Body of pancreas (tissue), 4 donors: ENCODE data around the gene TYW1B. TPM values are rescaled to one million over a fixed set of nuclear protein-coding genes. Genes with fewer than 3 reads are reported as not detected.
"Not testable (repeated sequence)": the region's sequence is repeated elsewhere in the genome, so short reads cannot be mapped to it uniquely, and the experiment has no call there.

ENCODE experiments used
- ATAC-seq: fragments of 150-250 bp; one replicate; pipeline ENCODE4 v1.9.1; 2016
- DNase-seq, 4 donors: peaks; one replicate each; pipeline ENCODE4 v3.0.0-alpha.2; 2019
- H3K27ac ChIP-seq, 4 donors: fragments of 200-600 bp; sonication (generic); 1 replicate in 3 of 4; 2 replicates in 1 of 4; pipeline versions ENCODE4 v1.5.1 to v1.6.1; 2016 to 2019; ENCODE audit warnings: mild to moderate bottlenecking in 1 of 4, mixed read lengths in 1 of 4, moderate library complexity in 1 of 4
- H3K27me3 ChIP-seq, 2 donors: fragments of 200-600 bp; sonication (generic); one replicate each; pipeline ENCODE4 v1.6.0; 2016; ENCODE audit warnings: mild to moderate bottlenecking in 1 of 2
- H3K36me3 ChIP-seq, 2 donors: fragments of 200-600 bp; sonication (generic); replicated peaks in 1 of 2; 2 replicates each; pipeline ENCODE4 v1.5.1; 2016; ENCODE audit warnings: low read depth in 2 of 2; ENCODE audit not compliant: insufficient read depth in 1 of 2
- H3K4me1 ChIP-seq: fragments of 200-600 bp; sonication (generic); one replicate; pipeline ENCODE4 v1.6.0; 2016
- H3K4me3 ChIP-seq, 2 donors: fragments of 200-600 bp; sonication (generic); 1 replicate in 1 of 2; 2 replicates in 1 of 2; pipeline ENCODE4 v1.5.1; 2016 to 2019
- H3K9me3 ChIP-seq, 3 donors: fragments of 200-600 bp; sonication (generic); 1 replicate in 2 of 3; 2 replicates in 1 of 3; pipeline ENCODE4 v1.5.1; 2016
- WGBS, 2 donors: methylation state at CpG; one replicate each; pipeline ENCODE4 v1.1.5; 2017; 5-methylcytosine and 5-hydroxymethylcytosine counted together
- intact Hi-C: fragments of 100-400 bp; cut with DNase I; formaldehyde crosslinking; loops from one replicate; pipeline ENCODE4 v1.15.1; 2023
- total RNA-seq, 2 donors: library from RNA; depleted of rRNA; stranded (reverse); fragments of >200 nt; gene quantifications; one replicate each; pipeline ENCODE4 v1.1.0, GENCODE V29; 2016

TYW1B gene
- total RNA-seq, 2 donors from 2014 or later: 5.7 to 7.9 TPM

- H3K27me3 ChIP-seq, H3K4me1 ChIP-seq, intact Hi-C loops, H3K4me3 ChIP-seq, H3K36me3 ChIP-seq, H3K27ac ChIP-seq, ATAC-seq, H3K9me3 ChIP-seq, DNase-seq: not testable (repeated sequence)
- WGBS, 2 donors: 89 to 92% methylated on average over 4 of the region's 4 CpGs
These were observed 179.4 kb downstream of the TYW1B start for GRCh38 chr7:72648574-72648973.

- WGBS, 2 donors: 83 to 100% methylated on average over 1 of the region's 1 CpG
- H3K36me3 ChIP-seq, H3K9me3 ChIP-seq, H3K27me3 ChIP-seq, H3K4me1 ChIP-seq, DNase-seq, ATAC-seq, intact Hi-C loops, H3K27ac ChIP-seq, H3K4me3 ChIP-seq: not testable (repeated sequence)
These were observed 184.3 kb downstream of the TYW1B start for GRCh38 chr7:72643708-72644107.

- ATAC-seq, H3K9me3 ChIP-seq, H3K27ac ChIP-seq, H3K27me3 ChIP-seq, DNase-seq, H3K4me1 ChIP-seq, H3K36me3 ChIP-seq, intact Hi-C loops, H3K4me3 ChIP-seq: not testable (repeated sequence)
- WGBS, 2 donors: 86 to 90% methylated on average over 5 of the region's 5 CpGs
These were observed 186.3 kb downstream of the TYW1B start for GRCh38 chr7:72641485-72642248.

- 85 to 93% methylated on average over 2 of the region's 2 CpGs for WGBS, 2 donors
- H3K4me1 ChIP-seq, H3K27ac ChIP-seq, H3K36me3 ChIP-seq, intact Hi-C loops, H3K9me3 ChIP-seq, H3K27me3 ChIP-seq, H3K4me3 ChIP-seq, DNase-seq, ATAC-seq: not testable (repeated sequence)
These were observed 187.3 kb downstream of the TYW1B start for GRCh38 chr7:72640740-72641139.

GRCh38 chr7:72635273-72635908 lies 192.6 kb downstream of the TYW1B start:
- 54 to 64% methylated on average over 7 to 8 of the region's 8 CpGs for WGBS, 2 donors
- ATAC-seq, DNase-seq, H3K4me3 ChIP-seq, intact Hi-C loops, H3K27me3 ChIP-seq, H3K36me3 ChIP-seq, H3K27ac ChIP-seq, H3K9me3 ChIP-seq, H3K4me1 ChIP-seq: not testable (repeated sequence)

DNA sequence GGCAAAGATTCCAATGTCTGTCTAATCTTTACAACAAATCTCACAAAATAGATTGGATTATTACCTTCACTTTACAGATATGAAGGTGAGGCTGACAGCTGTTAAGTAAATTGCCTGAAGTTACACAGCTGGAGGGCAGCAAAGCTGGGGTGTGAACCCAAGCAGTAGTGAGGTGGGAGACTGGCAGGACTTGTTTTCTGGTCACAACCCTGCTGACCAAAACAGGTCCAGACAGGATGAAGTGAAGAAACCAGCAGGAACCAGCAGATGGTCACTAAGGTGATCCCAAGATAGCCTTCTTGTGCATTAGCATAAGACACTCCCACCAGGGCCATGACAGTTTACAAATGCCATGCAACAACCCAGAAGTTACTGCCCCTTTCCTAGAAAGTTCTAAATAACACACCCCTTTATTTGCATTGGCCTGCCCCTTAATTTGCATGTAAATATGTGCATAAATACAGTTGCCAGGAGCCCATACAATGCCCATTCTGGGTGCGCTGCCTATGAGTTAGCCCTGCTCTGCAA lies 195.2 kb downstream of the TYW1B start:
- H3K36me3 ChIP-seq, H3K27ac ChIP-seq, intact Hi-C loops, H3K4me1 ChIP-seq, H3K27me3 ChIP-seq, DNase-seq, H3K9me3 ChIP-seq, ATAC-seq, H3K4me3 ChIP-seq: not testable (repeated sequence)
- WGBS, 2 donors: 100% methylated on average over 1 of the region's 1 CpG

DNA sequence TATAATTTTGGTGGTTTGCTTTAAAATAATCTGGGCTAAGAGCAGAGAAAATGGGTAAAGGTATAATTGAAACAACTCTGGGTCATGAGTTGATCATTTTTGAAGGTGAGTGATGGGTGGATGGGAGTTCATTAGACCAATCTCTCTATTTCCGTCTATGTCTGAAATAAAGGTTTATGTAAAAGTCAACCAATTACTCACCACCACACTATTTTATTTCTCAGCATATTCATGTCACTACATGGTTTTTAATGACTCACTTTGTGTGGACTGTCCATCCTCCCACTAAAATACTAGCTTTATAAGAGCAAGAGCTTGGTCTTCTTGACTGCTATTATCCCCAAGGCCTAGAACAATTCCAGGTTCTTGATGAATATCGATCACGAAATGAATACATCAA lies 199.6 kb downstream of the TYW1B start:
- DNase-seq, ATAC-seq, H3K4me3 ChIP-seq, H3K4me1 ChIP-seq, H3K27ac ChIP-seq, H3K27me3 ChIP-seq, H3K36me3 ChIP-seq, intact Hi-C loops, H3K9me3 ChIP-seq: not testable (repeated sequence)
- WGBS, 2 donors: 95 to 96% methylated on average over 1 of the region's 3 CpGs

- H3K9me3 ChIP-seq, ATAC-seq, intact Hi-C loops, H3K4me1 ChIP-seq, H3K4me3 ChIP-seq, H3K27me3 ChIP-seq, DNase-seq, H3K27ac ChIP-seq, H3K36me3 ChIP-seq: not testable (repeated sequence)
- 76 to 80% methylated on average over 6 of the region's 7 CpGs for WGBS, 2 donors
These were observed 201.5 kb downstream of the TYW1B start for GRCh38 chr7:72626428-72627011.

DNA sequence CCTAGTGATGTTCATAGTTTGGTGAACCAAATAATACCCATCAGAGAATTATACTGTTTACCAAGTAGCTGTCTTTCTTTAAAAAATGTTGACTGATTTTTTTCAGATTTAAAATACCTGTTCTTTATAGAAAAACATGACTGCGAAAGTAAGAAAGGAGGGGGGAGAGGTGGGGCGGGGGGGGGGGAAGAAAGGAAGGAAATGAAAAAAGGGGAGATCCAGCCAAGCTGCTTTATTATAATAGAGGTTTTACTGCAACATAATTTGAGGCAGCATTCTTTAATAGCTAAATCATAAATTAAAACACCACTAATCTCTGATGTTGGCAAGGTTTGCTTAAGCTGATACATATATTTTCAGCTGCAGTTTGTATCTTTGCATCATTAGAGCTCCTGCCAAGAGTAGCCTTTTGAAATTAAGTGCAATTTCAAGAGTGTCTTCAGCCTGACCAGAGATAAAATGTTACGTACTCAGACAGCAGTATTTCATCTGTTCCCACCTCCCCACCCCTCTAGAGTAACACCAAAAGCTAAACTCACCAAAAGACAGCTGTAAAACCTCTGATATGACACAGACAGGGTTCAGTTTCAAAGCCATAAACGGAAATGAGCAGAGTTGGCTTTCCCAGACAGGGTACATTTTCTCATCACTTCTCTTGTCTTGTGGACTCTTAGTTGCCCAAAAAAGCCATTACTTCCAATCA lies 202.1 kb downstream of the TYW1B start:
- H3K9me3 ChIP-seq, intact Hi-C loops, H3K27ac ChIP-seq, H3K4me3 ChIP-seq, DNase-seq, ATAC-seq, H3K4me1 ChIP-seq, H3K36me3 ChIP-seq, H3K27me3 ChIP-seq: not testable (repeated sequence)
- WGBS, 2 donors: 69 to 71% methylated on average over 3 of the region's 4 CpGs
